ENCODE data around the gene NELL2.

The NELL2 gene

DNA sequence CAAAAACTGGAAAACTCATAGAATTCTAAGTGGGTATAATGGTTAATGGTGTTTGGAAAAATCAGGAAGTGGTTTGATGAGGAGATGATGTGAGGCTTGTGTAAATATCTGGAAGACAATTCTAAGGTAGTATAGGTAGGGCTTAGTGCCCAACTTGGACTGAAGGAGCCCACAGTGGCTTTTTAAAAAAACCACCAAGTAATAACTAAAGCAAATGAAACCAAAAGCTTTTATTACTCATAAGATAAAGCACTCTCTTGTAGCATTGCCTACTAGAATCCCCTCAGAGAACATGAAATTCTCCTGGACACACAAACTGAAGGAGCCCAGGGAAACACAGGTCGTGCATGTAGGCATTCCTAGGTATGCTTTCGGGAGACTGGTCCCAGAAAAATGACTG, 324.5 kb downstream of the NELL2 start:
- H3K23ac ChIP-seq (ENCODE audit: low read depth, low read length, poor library complexity): no peak overlapping the region
- peaks cover 0 to 5% of the 10 kb centered on the region in 2 donors for H3K9me3 ChIP-seq (replicated peaks in 1 of 2; ENCODE audit: control insufficient read depth in 2 of 2, insufficient read depth in 1 of 2, low read depth in 1 of 2, low read length in 2 of 2)
- no peaks in the 10 kb centered on the region for H3K4me1 ChIP-seq (ENCODE audit: control insufficient read depth in 2 of 2, insufficient read depth in 1 of 2, low read depth in 1 of 2, low read length in 2 of 2)
- no CpG with 5 or more reads among the region's 2 CpGs for WGBS, 2 donors (ENCODE audit: extremely low coverage in 2 of 2, insufficient read length in 2 of 2, insufficient replicate concordance in 1 of 2)
- H3K4me2 ChIP-seq (ENCODE audit: insufficient read depth, low read length, poor library complexity, severe bottlenecking): no peak overlapping the region
- H3K4me3 ChIP-seq (ENCODE audit: low read length in 2 of 2): no peak overlapping the region
- no peak overlapping the region for H2BK12ac ChIP-seq (ENCODE audit: low read length)
- H3K36me3 ChIP-seq (replicated peaks in 1 of 2; ENCODE audit: control insufficient read depth in 2 of 2, insufficient read depth in 2 of 2, low read length in 2 of 2): peaks cover 0 to 23% of the 10 kb centered on the region in 2 donors
- DNase-seq (ENCODE audit: low spot score): no peak
- H2BK15ac ChIP-seq (ENCODE audit: low read length): no peak overlapping the region
- H4K91ac ChIP-seq (ENCODE audit: low read depth, low read length, poor library complexity): no peak overlapping the region
- no peak overlapping the region for H3K18ac ChIP-seq (ENCODE audit: low read length)
- H3K79me1 ChIP-seq (ENCODE audit: low read depth, low read length): no peaks in the 10 kb centered on the region
- H4K8ac ChIP-seq (ENCODE audit: low read depth, low read length): no peak overlapping the region
- H3K4ac ChIP-seq (ENCODE audit: low read length): no peak overlapping the region
- no peak overlapping the region for H3K9ac ChIP-seq (ENCODE audit: low read depth, low read length, poor library complexity)
- H3K27me3 ChIP-seq (ENCODE audit: control insufficient read depth in 3 of 3, insufficient read depth in 3 of 3, low read depth in 1 of 3, low read length in 3 of 3): no peaks in the 10 kb centered on the region
- H2AK5ac ChIP-seq (ENCODE audit: low read depth, low read length): no peak overlapping the region
- H2AFZ ChIP-seq (ENCODE audit: low read length): no peak overlapping the region
- H2BK120ac ChIP-seq (ENCODE audit: low read depth, low read length): no peak overlapping the region
- H2BK5ac ChIP-seq (ENCODE audit: low read length): no peak overlapping the region
- H3K14ac ChIP-seq (ENCODE audit: low read length): no peak overlapping the region
- H3K27ac ChIP-seq (replicated peaks; ENCODE audit: low read length): no peak overlapping the region

DNA sequence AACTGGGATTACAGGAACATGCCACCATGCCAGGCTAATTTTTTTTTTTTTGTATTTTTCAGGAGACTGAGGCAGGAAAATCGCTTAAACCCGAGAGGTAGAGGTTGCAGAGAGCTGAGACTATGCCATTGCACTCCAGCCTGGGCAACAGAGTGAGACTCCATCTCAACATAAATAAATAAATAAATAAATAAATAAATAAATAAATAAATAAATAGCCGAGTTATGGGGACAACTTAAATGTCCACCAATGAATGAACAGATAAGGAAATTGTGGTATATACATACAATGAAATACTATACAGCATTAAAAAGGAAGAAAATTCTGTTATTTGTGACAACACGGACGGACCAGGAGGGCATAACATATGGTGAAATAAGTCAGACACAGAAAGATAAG, 325.7 kb downstream of the NELL2 start:
- H3K14ac ChIP-seq (ENCODE audit: low read length): no peak overlapping the region

DNA sequence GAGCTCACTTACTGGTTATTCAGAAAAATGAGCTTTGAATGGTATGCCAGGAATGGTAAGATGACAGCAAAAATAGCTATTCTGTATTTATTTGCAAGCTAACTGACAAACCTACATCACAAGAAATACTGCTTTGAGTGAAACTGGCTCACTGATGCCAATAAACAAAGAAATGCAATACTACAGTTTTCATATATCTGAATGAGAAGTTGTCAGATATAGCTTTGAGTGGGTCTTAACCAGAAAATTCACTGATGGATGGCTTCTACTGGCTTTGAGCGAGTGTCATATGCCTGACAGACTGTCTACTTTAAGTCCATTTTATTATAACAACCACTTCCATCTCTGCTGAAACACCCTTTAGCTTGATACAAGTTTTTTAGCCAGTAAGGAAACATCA, 330.1 kb downstream of the NELL2 start:
- Histone ChIP-seq H3K4me3 (ENCODE audit: low read length in 2 of 2) (no peak overlapping the region), H3K23ac (ENCODE audit: low read depth, low read length, poor library complexity) (no peak overlapping the region), H3K36me3 (replicated peaks in 1 of 2; ENCODE audit: control insufficient read depth in 2 of 2, insufficient read depth in 2 of 2, low read length in 2 of 2) (peaks cover 0 to 3% of the 10 kb centered on the region in 2 donors), H4K91ac (ENCODE audit: low read depth, low read length, poor library complexity) (no peak overlapping the region), H2AK5ac (ENCODE audit: low read depth, low read length) (no peak overlapping the region), H3K9me3 (replicated peaks in 1 of 2; ENCODE audit: control insufficient read depth in 2 of 2, insufficient read depth in 1 of 2, low read depth in 1 of 2, low read length in 2 of 2) (peaks cover 0 to 5% of the 10 kb centered on the region in 2 donors), H3K27me3 (ENCODE audit: control insufficient read depth in 3 of 3, insufficient read depth in 3 of 3, low read depth in 1 of 3, low read length in 3 of 3) (no peaks in the 10 kb centered on the region), H3K27ac (replicated peaks; ENCODE audit: low read length) (no peak overlapping the region), H3K4me2 (ENCODE audit: insufficient read depth, low read length, poor library complexity, severe bottlenecking) (no peak overlapping the region), H3K4me1 (ENCODE audit: control insufficient read depth in 2 of 2, insufficient read depth in 1 of 2, low read depth in 1 of 2, low read length in 2 of 2) (peaks cover 0 to 2% of the 10 kb centered on the region in 2 donors), H2BK12ac (ENCODE audit: low read length) (no peak overlapping the region), H3K79me1 (ENCODE audit: low read depth, low read length) (no peaks in the 10 kb centered on the region), H4K8ac (ENCODE audit: low read depth, low read length) (no peak overlapping the region), H2BK5ac (ENCODE audit: low read length) (no peak overlapping the region), H3K4ac (ENCODE audit: low read length) (no peak overlapping the region), H2BK120ac (ENCODE audit: low read depth, low read length) (no peak overlapping the region), H3K18ac (ENCODE audit: low read length) (no peak overlapping the region), H2AFZ (ENCODE audit: low read length) (no peak overlapping the region), H2BK15ac (ENCODE audit: low read length) (no peak overlapping the region), H3K9ac (ENCODE audit: low read depth, low read length, poor library complexity) (no peak overlapping the region), H3K14ac (ENCODE audit: low read length) (no peak overlapping the region)
- no peak for DNase-seq (ENCODE audit: low spot score)
- WGBS, 2 donors (ENCODE audit: extremely low coverage in 2 of 2, insufficient read length in 2 of 2, insufficient replicate concordance in 1 of 2): no CpG with 5 or more reads among the region's 1 CpG

More for the DNA sequence above, 325.7 kb downstream of the NELL2 start:
- Histone ChIP-seq H3K4me1 (ENCODE audit: control insufficient read depth in 2 of 2, insufficient read depth in 1 of 2, low read depth in 1 of 2, low read length in 2 of 2) (no peaks in the 10 kb centered on the region), H3K4me3 (ENCODE audit: low read length in 2 of 2) (no peak overlapping the region), H3K18ac (ENCODE audit: low read length) (no peak overlapping the region), H3K4me2 (ENCODE audit: insufficient read depth, low read length, poor library complexity, severe bottlenecking) (no peak overlapping the region), H2BK5ac (ENCODE audit: low read length) (no peak overlapping the region), H4K91ac (ENCODE audit: low read depth, low read length, poor library complexity) (no peak overlapping the region), H4K8ac (ENCODE audit: low read depth, low read length) (no peak overlapping the region), H2BK12ac (ENCODE audit: low read length) (no peak overlapping the region), H3K9ac (ENCODE audit: low read depth, low read length, poor library complexity) (no peak overlapping the region), H2BK15ac (ENCODE audit: low read length) (no peak overlapping the region), H3K9me3 (replicated peaks in 1 of 2; ENCODE audit: control insufficient read depth in 2 of 2, insufficient read depth in 1 of 2, low read depth in 1 of 2, low read length in 2 of 2) (peaks cover 0 to 5% of the 10 kb centered on the region in 2 donors), H3K36me3 (replicated peaks in 1 of 2; ENCODE audit: control insufficient read depth in 2 of 2, insufficient read depth in 2 of 2, low read length in 2 of 2) (peaks cover 0 to 21% of the 10 kb centered on the region in 2 donors), H3K23ac (ENCODE audit: low read depth, low read length, poor library complexity) (no peak overlapping the region), H2AFZ (ENCODE audit: low read length) (no peak overlapping the region), H3K27ac (replicated peaks; ENCODE audit: low read length) (no peak overlapping the region), H3K27me3 (ENCODE audit: control insufficient read depth in 3 of 3, insufficient read depth in 3 of 3, low read depth in 1 of 3, low read length in 3 of 3) (no peaks in the 10 kb centered on the region), H2AK5ac (ENCODE audit: low read depth, low read length) (no peak overlapping the region), H3K4ac (ENCODE audit: low read length) (no peak overlapping the region), H2BK120ac (ENCODE audit: low read depth, low read length) (no peak overlapping the region), H3K79me1 (ENCODE audit: low read depth, low read length) (no peaks in the 10 kb centered on the region)
- WGBS, 2 donors (ENCODE audit: extremely low coverage in 2 of 2, insufficient read length in 2 of 2, insufficient replicate concordance in 1 of 2): no CpG with 5 or more reads among the region's 5 CpGs
- DNase-seq (ENCODE audit: low spot score): no peak

DNA sequence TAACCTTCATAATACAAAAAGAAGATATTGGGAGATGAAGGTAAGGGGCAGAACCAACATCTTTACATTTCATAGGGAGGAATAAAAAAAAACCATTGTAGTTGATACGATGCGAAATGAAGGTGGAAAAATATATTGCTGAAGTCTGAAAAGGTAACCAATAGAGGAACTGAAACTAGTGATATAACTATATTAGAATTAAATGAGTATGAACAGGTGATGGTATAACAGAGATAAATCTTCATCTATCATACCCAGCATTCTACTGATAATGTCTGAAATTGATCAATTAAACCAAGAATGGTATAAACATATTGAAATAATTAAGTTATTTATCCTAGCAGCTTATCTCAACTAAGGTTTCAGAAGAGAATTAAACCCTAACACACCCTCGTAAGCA, 332.1 kb downstream of the NELL2 start:
- Histone ChIP-seq H3K4ac (ENCODE audit: low read length) (no peak overlapping the region), H2BK5ac (ENCODE audit: low read length) (no peak overlapping the region), H3K4me3 (ENCODE audit: low read length in 2 of 2) (no peak overlapping the region), H3K27ac (replicated peaks; ENCODE audit: low read length) (no peak overlapping the region), H3K9me3 (replicated peaks in 1 of 2; ENCODE audit: control insufficient read depth in 2 of 2, insufficient read depth in 1 of 2, low read depth in 1 of 2, low read length in 2 of 2) (no peaks in the 10 kb centered on the region), H3K27me3 (ENCODE audit: control insufficient read depth in 3 of 3, insufficient read depth in 3 of 3, low read depth in 1 of 3, low read length in 3 of 3) (no peaks in the 10 kb centered on the region), H4K91ac (ENCODE audit: low read depth, low read length, poor library complexity) (no peak overlapping the region), H2BK120ac (ENCODE audit: low read depth, low read length) (no peak overlapping the region), H3K36me3 (replicated peaks in 1 of 2; ENCODE audit: control insufficient read depth in 2 of 2, insufficient read depth in 2 of 2, low read length in 2 of 2) (no peaks in the 10 kb centered on the region), H3K4me2 (ENCODE audit: insufficient read depth, low read length, poor library complexity, severe bottlenecking) (no peak overlapping the region), H3K14ac (ENCODE audit: low read length) (no peak overlapping the region), H2BK15ac (ENCODE audit: low read length) (no peak overlapping the region), H2AK5ac (ENCODE audit: low read depth, low read length) (no peak overlapping the region), H3K9ac (ENCODE audit: low read depth, low read length, poor library complexity) (no peak overlapping the region), H3K18ac (ENCODE audit: low read length) (no peak overlapping the region), H3K79me1 (ENCODE audit: low read depth, low read length) (no peaks in the 10 kb centered on the region), H3K23ac (ENCODE audit: low read depth, low read length, poor library complexity) (no peak overlapping the region), H4K8ac (ENCODE audit: low read depth, low read length) (no peak overlapping the region), H2AFZ (ENCODE audit: low read length) (no peak overlapping the region), H3K4me1 (ENCODE audit: control insufficient read depth in 2 of 2, insufficient read depth in 1 of 2, low read depth in 1 of 2, low read length in 2 of 2) (peaks cover 0 to 2% of the 10 kb centered on the region in 2 donors), H2BK12ac (ENCODE audit: low read length) (no peak overlapping the region)
- DNase-seq (ENCODE audit: low spot score): no peak
- WGBS, 2 donors (ENCODE audit: extremely low coverage in 2 of 2, insufficient read length in 2 of 2, insufficient replicate concordance in 1 of 2): no CpG with 5 or more reads among the region's 3 CpGs
